Measurements from ENCODE around the gene MRPL18.

The MRPL18 gene

DNA sequence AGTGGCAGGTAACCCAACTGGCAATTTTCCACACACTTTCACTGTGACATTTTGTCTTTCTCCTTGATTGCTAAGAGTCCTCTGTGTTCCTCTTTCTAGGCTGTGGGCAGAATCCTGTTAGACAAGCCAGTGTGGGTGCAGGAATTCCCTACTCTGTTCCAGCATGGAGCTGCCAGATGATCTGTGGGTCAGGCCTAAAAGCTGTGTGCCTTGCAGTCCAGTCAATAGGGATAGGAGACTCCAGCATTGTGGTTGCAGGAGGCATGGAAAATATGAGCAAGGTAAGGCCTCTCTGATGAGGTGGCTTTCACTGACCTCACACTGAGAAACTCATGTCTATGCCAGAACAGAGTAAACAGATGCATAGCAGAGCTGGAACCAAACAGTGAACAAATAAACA, 23.4 kb upstream of the MRPL18 start:
- H3K79me2 ChIP-seq (ENCODE audit: insufficient read depth, low read length): no peaks in the 10 kb centered on the region
- H3K9ac ChIP-seq (ENCODE audit: low read length): no peak overlapping the region
- TF ChIP-seq, protein P1, sequence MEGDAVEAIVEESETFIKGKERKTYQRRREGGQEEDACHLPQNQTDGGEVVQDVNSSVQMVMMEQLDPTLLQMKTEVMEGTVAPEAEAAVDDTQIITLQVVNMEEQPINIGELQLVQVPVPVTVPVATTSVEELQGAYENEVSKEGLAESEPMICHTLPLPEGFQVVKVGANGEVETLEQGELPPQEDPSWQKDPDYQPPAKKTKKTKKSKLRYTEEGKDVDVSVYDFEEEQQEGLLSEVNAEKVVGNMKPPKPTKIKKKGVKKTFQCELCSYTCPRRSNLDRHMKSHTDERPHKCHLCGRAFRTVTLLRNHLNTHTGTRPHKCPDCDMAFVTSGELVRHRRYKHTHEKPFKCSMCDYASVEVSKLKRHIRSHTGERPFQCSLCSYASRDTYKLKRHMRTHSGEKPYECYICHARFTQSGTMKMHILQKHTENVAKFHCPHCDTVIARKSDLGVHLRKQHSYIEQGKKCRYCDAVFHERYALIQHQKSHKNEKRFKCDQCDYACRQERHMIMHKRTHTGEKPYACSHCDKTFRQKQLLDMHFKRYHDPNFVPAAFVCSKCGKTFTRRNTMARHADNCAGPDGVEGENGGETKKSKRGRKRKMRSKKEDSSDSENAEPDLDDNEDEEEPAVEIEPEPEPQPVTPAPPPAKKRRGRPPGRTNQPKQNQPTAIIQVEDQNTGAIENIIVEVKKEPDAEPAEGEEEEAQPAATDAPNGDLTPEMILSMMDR (IDR thresholded peaks at IDR 0.05; ENCODE audit: low read length): no peak
- TF ChIP-seq EZH2 (IDR thresholded peaks at IDR 0.05; ENCODE audit: borderline replicate concordance, low read length): no peak
- H3K4me2 ChIP-seq (ENCODE audit: low read length): no peak overlapping the region
- peaks cover 8% of the 10 kb centered on the region for H3K4me1 ChIP-seq (ENCODE audit: insufficient read depth, low read length, severe bottlenecking)
- no peaks in the 10 kb centered on the region for H3K9me3 ChIP-seq (ENCODE audit: low read length)
- no peaks in the 10 kb centered on the region for H3K27me3 ChIP-seq (ENCODE audit: insufficient read depth, low read length)
- no peaks in the 10 kb centered on the region for H3K9me2 ChIP-seq (ENCODE audit: low read depth, low read length)
- H4K20me1 ChIP-seq (ENCODE audit: insufficient read depth, low read length): no peaks in the 10 kb centered on the region
- H3K4me3 ChIP-seq (ENCODE audit: low read depth, low read length, poor library complexity, severe bottlenecking): no peak overlapping the region
- peaks cover 86% of the 10 kb centered on the region for H3K36me3 ChIP-seq (ENCODE audit: insufficient read depth, low read length)
- H3F3A ChIP-seq (ENCODE audit: insufficient read depth, low read length): no peaks in the 10 kb centered on the region
- no peak overlapping the region for H2AFZ ChIP-seq (ENCODE audit: low read length)
- no peak overlapping the region for H3K27ac ChIP-seq (ENCODE audit: low read depth, low read length, poor library complexity, severe bottlenecking)

DNA sequence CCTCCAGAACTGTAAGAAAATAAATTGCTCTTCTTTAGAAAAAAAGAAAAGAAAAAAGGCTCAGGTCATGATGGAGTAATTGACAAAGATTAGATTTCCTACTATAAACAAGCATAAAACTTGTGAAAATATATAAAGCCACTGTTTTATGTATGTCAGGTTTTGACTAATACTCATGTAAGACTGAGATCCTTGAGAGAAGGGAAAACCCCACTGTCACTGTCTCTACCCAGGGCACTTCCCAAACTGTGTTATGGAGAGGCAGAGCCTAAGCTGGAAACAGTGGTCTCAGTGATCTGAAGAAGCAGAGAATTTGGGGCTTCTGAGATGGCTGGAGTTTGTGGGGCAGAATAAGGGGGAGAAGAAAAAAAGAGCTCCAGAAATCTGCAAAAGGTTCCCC, 20.8 kb upstream of the MRPL18 start:
- H3K36me3 ChIP-seq (ENCODE audit: insufficient read depth, low read length): peaks cover 98% of the 10 kb centered on the region

DNA sequence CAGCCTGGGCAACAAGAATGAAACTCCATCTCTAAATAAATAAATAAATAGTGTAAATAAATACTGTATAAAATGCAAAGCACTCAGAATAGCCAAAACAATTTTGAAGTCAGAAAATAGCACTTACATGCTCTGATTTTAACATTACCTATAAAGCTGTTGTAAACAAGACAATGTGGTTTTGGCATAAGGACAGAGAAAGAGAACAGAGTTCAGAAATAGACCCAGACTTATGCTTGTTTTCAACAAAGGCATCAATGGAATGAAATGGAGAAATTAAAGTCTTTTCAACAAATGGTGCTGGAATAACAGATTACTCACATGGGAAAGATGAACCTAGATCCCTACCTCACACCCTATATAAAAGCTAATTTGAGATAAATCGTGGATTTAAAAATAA, 18.1 kb upstream of the MRPL18 start:
- no peaks in the 10 kb centered on the region for H3K79me2 ChIP-seq (ENCODE audit: insufficient read depth, low read length)
- no peaks in the 10 kb centered on the region for H3F3A ChIP-seq (ENCODE audit: insufficient read depth, low read length)
- H3K9ac ChIP-seq (ENCODE audit: low read length): no peak overlapping the region
- H4K20me1 ChIP-seq (ENCODE audit: insufficient read depth, low read length): no peaks in the 10 kb centered on the region
- H3K4me2 ChIP-seq (ENCODE audit: low read length): no peak overlapping the region
- no peak overlapping the region for H3K27ac ChIP-seq (ENCODE audit: low read depth, low read length, poor library complexity, severe bottlenecking)
- no peaks in the 10 kb centered on the region for H3K9me2 ChIP-seq (ENCODE audit: low read depth, low read length)
- no peak overlapping the region for H2AFZ ChIP-seq (ENCODE audit: low read length)
- H3K36me3 ChIP-seq (ENCODE audit: insufficient read depth, low read length): peaks cover 98% of the 10 kb centered on the region
- no peak overlapping the region for H3K4me3 ChIP-seq (ENCODE audit: low read depth, low read length, poor library complexity, severe bottlenecking)
- TF ChIP-seq, protein P1 (IDR thresholded peaks at IDR 0.05; ENCODE audit: low read length): no peak
- TF ChIP-seq EZH2 (IDR thresholded peaks at IDR 0.05; ENCODE audit: borderline replicate concordance, low read length): no peak
- no peaks in the 10 kb centered on the region for H3K27me3 ChIP-seq (ENCODE audit: insufficient read depth, low read length)
- H3K9me3 ChIP-seq (ENCODE audit: low read length): no peaks in the 10 kb centered on the region
- no peaks in the 10 kb centered on the region for H3K4me1 ChIP-seq (ENCODE audit: insufficient read depth, low read length, severe bottlenecking)

More for the DNA sequence above, 20.8 kb upstream of the MRPL18 start:
- Histone ChIP-seq H3K9ac (ENCODE audit: low read length) (no peak overlapping the region), H3K4me2 (ENCODE audit: low read length) (no peak overlapping the region), H3K4me3 (ENCODE audit: low read depth, low read length, poor library complexity, severe bottlenecking) (no peak overlapping the region), H3K27ac (ENCODE audit: low read depth, low read length, poor library complexity, severe bottlenecking) (no peak overlapping the region), H2AFZ (ENCODE audit: low read length) (no peak overlapping the region), H3K27me3 (ENCODE audit: insufficient read depth, low read length) (no peaks in the 10 kb centered on the region), H3F3A (ENCODE audit: insufficient read depth, low read length) (no peaks in the 10 kb centered on the region), H3K4me1 (ENCODE audit: insufficient read depth, low read length, severe bottlenecking) (no peaks in the 10 kb centered on the region), H3K79me2 (ENCODE audit: insufficient read depth, low read length) (no peaks in the 10 kb centered on the region), H4K20me1 (ENCODE audit: insufficient read depth, low read length) (no peaks in the 10 kb centered on the region), H3K9me2 (ENCODE audit: low read depth, low read length) (no peaks in the 10 kb centered on the region), H3K9me3 (ENCODE audit: low read length) (no peaks in the 10 kb centered on the region)
- TF ChIP-seq, protein P1 (IDR thresholded peaks at IDR 0.05; ENCODE audit: low read length): no peak
- TF ChIP-seq EZH2 (IDR thresholded peaks at IDR 0.05; ENCODE audit: borderline replicate concordance, low read length): no peak
